Measurements from ENCODE around the gene PMPCA.

GRCh38 chr9:136453326-136453725 is 42.9 kb downstream of the PMPCA start:
- no peak for TF ChIP-seq EZH2 (IDR thresholded peaks at IDR 0.05; ENCODE audit: borderline replicate concordance, low read length)
- no peak for TF ChIP-seq CTCF (IDR thresholded peaks at IDR 0.05; ENCODE audit: low read length)

Measured in OCI-LY1 (cell line).